HG03521 (cell line): ENCODE results near the gene NDUFB6.
"Not testable (repeated sequence)": the region's sequence is repeated elsewhere in the genome, so short reads cannot be mapped to it uniquely, and the experiment has no call there.

ENCODE experiments used
- ATAC-seq: cut with Tn5 transposase; IDR thresholded peaks from one replicate; pipeline ENCODE4 v1.9.1; 2021; ENCODE audit warnings: mild to moderate bottlenecking, moderate library complexity; ENCODE audit not compliant: unreplicated experiment

NDUFB6 gene

GRCh38 chr9:32572900-32573523 lies at the start of gene NDUFB6:
Gene NDUFB6, minus strand, starts transcription at chr9:32573159. Its CDS starts 99 bp downstream, at chr9:32573060.
- peak; percentile 85 for ATAC-seq

GRCh38 chr9:32618261-32618660 lies 45.3 kb upstream of the NDUFB6 start:
- no peak for ATAC-seq

DNA sequence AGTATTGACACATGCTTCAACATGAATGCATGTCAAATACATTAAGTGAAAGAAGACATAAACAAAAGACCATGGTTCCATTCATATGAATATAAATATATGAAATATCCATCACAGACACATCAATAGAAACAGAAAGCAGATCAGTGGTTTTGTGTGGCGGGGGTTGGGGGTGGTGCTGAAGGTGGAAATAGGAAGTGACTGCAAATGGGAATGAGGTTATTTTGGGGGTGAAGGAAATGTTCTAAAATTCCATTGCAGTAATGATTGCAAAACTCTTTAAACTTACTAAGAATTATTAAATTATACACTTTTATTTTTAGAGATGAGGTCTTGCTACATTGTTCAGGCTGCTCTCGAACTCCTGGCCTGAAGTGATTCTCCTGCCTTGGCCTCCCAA lies 33.9 kb upstream of the NDUFB6 start:
- ATAC-seq = no peak

DNA sequence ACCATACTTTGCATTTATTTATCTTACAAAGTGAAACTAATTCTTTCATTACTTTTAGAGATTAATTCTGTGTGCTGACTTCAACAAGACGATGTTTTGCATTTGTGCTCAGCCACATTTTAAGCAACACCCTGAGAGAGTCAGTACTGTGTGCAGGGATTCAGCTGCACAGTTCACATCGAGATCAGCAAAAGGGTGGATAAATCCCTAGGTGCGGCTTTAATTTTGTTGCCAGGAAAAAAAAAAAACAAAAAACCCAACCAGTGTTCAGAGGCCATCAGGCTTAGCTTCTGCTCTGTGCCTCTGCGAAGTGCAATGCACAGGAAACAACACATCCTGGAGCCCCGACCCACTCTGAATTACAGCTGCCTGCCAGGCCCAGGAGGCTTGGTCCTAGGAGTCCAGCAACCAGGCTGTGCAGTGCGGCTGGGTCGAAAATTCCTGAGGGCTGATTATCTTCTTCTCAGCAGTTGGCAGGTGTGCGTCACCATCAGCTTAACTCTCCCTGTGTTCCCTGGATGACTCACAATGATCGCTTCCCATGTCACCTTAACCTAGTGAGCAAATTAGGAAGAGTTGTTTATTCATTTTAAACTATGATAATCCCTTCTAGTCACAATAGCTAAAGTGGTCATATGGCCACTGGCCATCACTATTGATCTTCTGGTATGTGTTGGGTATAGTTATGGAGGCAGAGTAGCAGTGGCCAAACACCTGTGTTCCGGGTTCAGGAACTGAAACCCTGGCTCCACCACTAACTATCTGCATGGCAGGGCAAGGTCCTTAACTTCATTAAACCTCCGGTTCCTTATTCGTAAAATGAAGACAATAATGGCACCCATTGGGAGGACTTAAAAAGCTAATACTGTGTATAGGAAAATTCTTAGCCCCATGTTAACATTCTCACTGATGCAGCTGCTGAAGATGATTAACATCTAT lies 31.2 kb upstream of the NDUFB6 start:
- ATAC-seq = no peak

DNA sequence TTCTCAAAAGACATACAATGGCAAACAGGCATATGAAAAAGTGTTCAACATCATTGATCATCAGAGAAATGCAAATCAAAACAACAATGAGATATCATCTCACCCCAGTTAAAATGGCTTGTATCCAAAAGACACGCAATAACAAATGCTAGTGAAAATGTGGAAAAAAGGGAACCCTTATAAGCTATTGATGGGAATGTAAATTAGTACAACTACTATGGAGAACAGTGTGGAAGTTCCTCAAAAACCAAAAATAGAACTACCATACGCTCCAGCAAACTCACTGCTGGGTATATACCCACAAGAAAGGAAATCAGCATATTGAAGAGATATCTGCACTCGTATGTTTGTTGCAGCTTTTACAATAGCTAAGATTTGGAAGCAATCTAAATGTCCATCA lies 26.1 kb upstream of the NDUFB6 start:
- not testable (repeated sequence) for ATAC-seq

DNA sequence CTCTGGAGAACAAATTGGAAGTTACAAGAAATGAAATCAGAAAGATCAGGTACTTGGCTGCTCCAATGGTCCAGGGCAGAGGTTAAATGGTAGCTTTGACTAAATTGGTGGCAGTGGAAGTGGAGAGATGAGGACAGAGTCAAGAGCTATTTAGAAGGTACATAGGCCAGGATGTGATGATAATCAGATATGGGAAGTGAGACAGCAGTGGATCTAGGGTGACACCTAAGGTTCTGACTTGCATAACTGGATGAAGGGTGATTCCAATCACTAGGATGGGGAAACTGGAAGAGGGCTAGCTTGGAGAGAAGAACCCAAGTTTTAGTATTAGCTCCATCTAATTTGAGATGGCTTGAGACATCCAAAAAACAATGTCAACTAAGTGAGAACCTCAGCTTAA lies 24.0 kb upstream of the NDUFB6 start:
- ATAC-seq = no peak

GRCh38 chr9:32596096-32596865 lies 23.3 kb upstream of the NDUFB6 start:
- ATAC-seq = no peak

- ATAC-seq = no peak
Observed at GRCh38 chr9:32590898-32591297, 17.9 kb upstream of the NDUFB6 start.

- no peak for ATAC-seq
Observed at GRCh38 chr9:32590476-32590875, 17.5 kb upstream of the NDUFB6 start.

- no peak for ATAC-seq
Observed at GRCh38 chr9:32589083-32589723, 16.2 kb upstream of the NDUFB6 start.

DNA sequence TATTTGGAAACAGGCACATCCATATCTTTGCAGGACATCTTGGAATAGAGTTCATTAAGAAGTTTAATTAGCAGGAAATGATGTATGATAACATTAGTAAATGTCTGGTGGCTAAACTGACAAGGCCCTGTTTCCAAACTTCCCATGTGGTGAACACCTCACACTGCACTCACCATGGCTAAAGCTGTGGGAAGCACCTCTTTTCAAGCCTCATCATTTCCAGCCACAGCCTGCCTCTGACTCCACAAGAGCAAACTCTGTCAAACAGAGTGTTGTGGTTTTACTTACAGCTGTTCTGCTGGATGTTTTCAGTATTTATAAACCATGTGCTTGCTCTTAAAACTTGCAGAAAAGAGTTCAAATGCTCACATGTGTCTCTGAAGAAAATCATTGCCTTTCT lies 14.9 kb upstream of the NDUFB6 start:
- no peak for ATAC-seq

- ATAC-seq = no peak
Observed at GRCh38 chr9:32584784-32585183, 11.8 kb upstream of the NDUFB6 start.

GRCh38 chr9:32581512-32582143 lies 8.7 kb upstream of the NDUFB6 start:
- ATAC-seq = no peak

DNA sequence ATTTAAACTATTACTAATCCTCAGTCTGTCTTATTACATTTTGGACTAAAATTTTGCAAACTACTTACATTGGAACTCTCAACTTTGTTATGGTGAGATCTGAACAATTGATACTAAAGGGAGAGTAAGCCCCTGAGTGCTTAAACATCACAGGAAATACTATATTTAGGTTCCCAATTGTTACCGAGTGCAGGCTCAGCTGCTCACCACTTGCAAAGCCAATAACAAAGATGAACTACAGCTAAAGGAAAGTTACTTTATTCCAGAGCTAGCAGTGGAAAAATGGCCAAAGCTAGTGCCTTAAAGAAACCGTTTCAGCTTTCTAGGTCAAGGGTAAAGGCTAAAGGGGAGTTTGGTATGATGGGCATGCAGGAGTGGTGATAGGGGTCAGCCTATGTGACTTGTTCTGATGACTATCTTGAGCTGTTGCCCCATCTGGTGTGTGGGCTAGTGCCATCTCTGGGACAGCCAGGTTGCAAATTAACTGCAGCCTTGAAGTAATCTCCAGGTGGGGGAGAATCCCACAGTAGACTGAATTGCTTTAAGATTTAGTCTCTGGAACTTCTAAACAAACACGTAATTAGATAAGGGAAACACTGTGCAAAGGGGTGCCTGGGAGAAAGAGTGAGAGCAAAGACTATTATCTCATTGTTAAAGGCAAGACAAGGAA lies 7.8 kb upstream of the NDUFB6 start:
- no peak for ATAC-seq

- peak; percentile 58 for ATAC-seq
Observed at GRCh38 chr9:32579706-32580331, 6.9 kb upstream of the NDUFB6 start.

- no peak for ATAC-seq
Observed at GRCh38 chr9:32578976-32579375, 6.0 kb upstream of the NDUFB6 start.

- ATAC-seq = no peak
Observed at GRCh38 chr9:32577316-32577715, 4.4 kb upstream of the NDUFB6 start.

- ATAC-seq = no peak
Observed at GRCh38 chr9:32574858-32575257, 1.9 kb upstream of the NDUFB6 start.

DNA sequence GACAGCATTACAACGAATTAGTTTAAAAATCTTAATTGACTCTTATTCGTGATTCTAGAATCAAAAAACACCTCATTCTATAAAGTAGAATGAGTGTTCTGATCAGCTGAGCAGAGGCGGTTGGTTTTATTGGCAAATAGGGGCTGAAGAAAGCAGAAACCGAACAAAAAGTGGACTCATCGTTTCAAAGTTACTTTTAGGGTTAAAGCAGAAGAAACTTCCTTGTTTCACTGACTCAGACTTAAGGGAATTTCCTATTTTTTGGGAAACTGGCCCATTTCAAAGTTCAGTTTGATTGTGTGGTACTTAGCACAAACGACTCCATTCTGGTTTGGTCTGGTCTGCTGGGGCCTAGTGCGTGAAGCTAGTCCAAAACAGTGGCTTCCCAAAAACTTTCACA lies 862 bp upstream of the NDUFB6 start:
- ATAC-seq = no peak
